H1 (cell line): Measurements from ENCODE around the gene WDR27. TPM values are rescaled to one million over a fixed set of nuclear protein-coding genes. Genes with fewer than 3 reads are reported as not detected.

ENCODE experiments used
- CTCF ChIA-PET: fragments of 300-600 bp; sonication (Branson Sonifier 250); formaldehyde crosslinking; loops from one replicate; lab custom pipeline; 2021; ENCODE audit not compliant: partially characterized antibody; lab: Charles Lee
- POLR2A ChIA-PET: fragments of 300-600 bp; sonication (Branson Sonifier 250); formaldehyde crosslinking; loops from one replicate; lab custom pipeline; 2021; ENCODE audit warnings: inconsistent platforms; ENCODE audit not compliant: partially characterized antibody; lab: Charles Lee
- DNase-seq, 2 experiments: peaks; one replicate each; pipeline versions ENCODE4 v3.0.0 to v3.0.0-alpha.2; 2010 to 2022; ENCODE audit warnings: low spot score in 2 of 2, low read depth in 1 of 2, mixed read lengths in 1 of 2
- FAIRE-seq: peaks from 2 replicates; lab custom pipeline; 2011; peaks lifted over from hg19 to GRCh38; lab: Jason Lieb, UNC
- H2AFZ ChIP-seq: 2 replicates; pipeline ENCODE4 v1.8.1; 2012; ENCODE audit warnings: low read length, inconsistent platforms
- H2AK5ac ChIP-seq: 2 replicates; pipeline ENCODE4 v1.6.1; 2013; ENCODE audit warnings: low read depth, low read length
- H2BK120ac ChIP-seq: replicated peaks from 2 replicates; pipeline ENCODE3; 2013; ENCODE audit warnings: low read depth, low read length, inconsistent platforms
- H2BK12ac ChIP-seq: 2 replicates; pipeline ENCODE4 v1.6.1; 2013; ENCODE audit warnings: low read depth, low read length
- H2BK15ac ChIP-seq: 2 replicates; pipeline ENCODE4 v1.6.1; 2013; ENCODE audit warnings: low read length
- H2BK20ac ChIP-seq: 2 replicates; pipeline ENCODE4 v1.6.1; 2013; ENCODE audit warnings: low read length
- H2BK5ac ChIP-seq: 2 replicates; pipeline ENCODE4 v1.6.1; 2013; ENCODE audit warnings: low read depth, low read length
- H3K14ac ChIP-seq: 2 replicates; pipeline ENCODE4 v1.6.1; 2013; ENCODE audit warnings: inconsistent platforms; ENCODE audit not compliant: insufficient read length
- H3K18ac ChIP-seq: 2 replicates; pipeline ENCODE4 v1.6.1; 2013; ENCODE audit warnings: low read length; ENCODE audit errors: extremely low read depth
- H3K23ac ChIP-seq: 2 replicates; pipeline ENCODE4 v1.6.1; 2013; ENCODE audit warnings: inconsistent platforms; ENCODE audit not compliant: insufficient read length
- H3K23me2 ChIP-seq: 2 replicates; pipeline ENCODE4 v1.6.1; 2013; ENCODE audit warnings: low read depth, low read length
- H3K27ac ChIP-seq: 2 replicates; pipeline ENCODE4 v1.6.1; 2011; ENCODE audit warnings: low read depth, low read length, inconsistent platforms
- H3K27me3 ChIP-seq, 4 experiments: replicated peaks in 1 of 4; 1 replicate in 1 of 4; 2 replicates in 3 of 4; pipeline versions ENCODE4 v1.6.1 to v1.8.1; 2011 to 2013; ENCODE audit warnings: low read length in 3 of 4, mild to moderate bottlenecking in 3 of 4, inconsistent platforms in 2 of 4, mixed read lengths in 2 of 4, moderate library complexity in 1 of 4; ENCODE audit not compliant: control insufficient read depth in 3 of 4, insufficient read depth in 3 of 4; ENCODE audit errors: extremely low read depth in 1 of 4
- H3K36me3 ChIP-seq, 4 experiments: 2 replicates each; pipeline versions ENCODE4 v1.6.1 to v1.8.1; 2011 to 2013; ENCODE audit warnings: mild to moderate bottlenecking in 4 of 4, low read length in 3 of 4, moderate library complexity in 2 of 4, control low read depth in 1 of 4, inconsistent platforms in 1 of 4; ENCODE audit not compliant: insufficient read depth in 4 of 4, control insufficient read depth in 2 of 4
- H3K4ac ChIP-seq: replicated peaks from 2 replicates; pipeline ENCODE3; 2013; ENCODE audit warnings: low read length, low read depth, mixed read lengths, inconsistent platforms; ENCODE audit not compliant: insufficient read length
- H3K4me1 ChIP-seq, 4 experiments: replicated peaks in 1 of 4; 1 replicate in 1 of 4; 2 replicates in 3 of 4; pipeline versions ENCODE4 v1.6.1 to v1.8.1; 2011 to 2013; ENCODE audit warnings: low read length in 3 of 4, inconsistent platforms in 2 of 4, mixed read lengths in 1 of 4; ENCODE audit not compliant: insufficient read depth in 4 of 4, control insufficient read depth in 3 of 4
- H3K4me2 ChIP-seq, 2 experiments: 2 replicates each; pipeline versions ENCODE4 v1.6.1 to v1.8.1; 2011 to 2013; ENCODE audit warnings: low read depth in 2 of 2, low read length in 2 of 2, control low read depth in 1 of 2, inconsistent platforms in 1 of 2, mild to moderate bottlenecking in 1 of 2; ENCODE audit not compliant: insufficient read depth in 1 of 2
- H3K4me3 ChIP-seq, 4 experiments: fragments of 200-600, 300-600 bp in 1 of 4; sonication (generic), shearing (Covaris generic), sonication (Bioruptor Twin) in 1 of 4; 2 replicates each; pipeline versions ENCODE4 v1.5.1 to v1.8.1; 2011 to 2016; ENCODE audit warnings: low read length in 4 of 4, low read depth in 3 of 4, control low read depth in 2 of 4, inconsistent platforms in 2 of 4, mild to moderate bottlenecking in 2 of 4, mixed read lengths in 1 of 4, moderate library complexity in 1 of 4; ENCODE audit not compliant: insufficient read depth in 2 of 4; ENCODE audit errors: extremely low read depth in 1 of 4
- H3K56ac ChIP-seq: replicated peaks from 2 replicates; pipeline ENCODE3; 2013; ENCODE audit warnings: low read depth, mild to moderate bottlenecking, mixed read lengths, low read length, inconsistent platforms; ENCODE audit not compliant: insufficient read length
- H3K79me1 ChIP-seq: 2 replicates; pipeline ENCODE4 v1.6.1; 2013; ENCODE audit warnings: low read depth, low read length, control low read depth
- H3K79me2 ChIP-seq, 2 experiments: 2 replicates each; pipeline versions ENCODE4 v1.6.1 to v1.8.1; 2012 to 2013; ENCODE audit warnings: low read length in 2 of 2, mild to moderate bottlenecking in 2 of 2, inconsistent platforms in 1 of 2; ENCODE audit not compliant: insufficient read depth in 2 of 2, control insufficient read depth in 1 of 2
- H3K9ac ChIP-seq, 4 experiments: replicated peaks in 1 of 4; 1 replicate in 1 of 4; 2 replicates in 3 of 4; pipeline versions ENCODE4 v1.6.1 to v1.8.1; 2011 to 2013; ENCODE audit warnings: low read depth in 3 of 4, low read length in 3 of 4, control low read depth in 2 of 4, mild to moderate bottlenecking in 2 of 4, moderate library complexity in 2 of 4, inconsistent platforms in 1 of 4; ENCODE audit errors: extremely low read depth in 1 of 4
- H3K9me3 ChIP-seq, 2 experiments: 2 replicates each; pipeline versions ENCODE4 v1.6.1 to v1.8.1; 2012 to 2013; ENCODE audit warnings: mild to moderate bottlenecking in 2 of 2, moderate library complexity in 2 of 2, control low read depth in 1 of 2, inconsistent platforms in 1 of 2, low read depth in 1 of 2, low read length in 1 of 2, mixed read lengths in 1 of 2; ENCODE audit not compliant: insufficient read depth in 2 of 2
- H4K20me1 ChIP-seq, 2 experiments: replicated peaks in 1 of 2; 2 replicates each; pipeline versions ENCODE3 to v1.8.1; 2011 to 2013; ENCODE audit warnings: inconsistent platforms in 2 of 2, low read length in 2 of 2, mild to moderate bottlenecking in 1 of 2; ENCODE audit not compliant: insufficient read depth in 2 of 2, control insufficient read depth in 1 of 2
- H4K5ac ChIP-seq: 2 replicates; pipeline ENCODE4 v1.6.1; 2013; ENCODE audit warnings: low read length, low read depth, mixed read lengths, inconsistent platforms; ENCODE audit not compliant: insufficient read length
- H4K8ac ChIP-seq: 2 replicates; pipeline ENCODE4 v1.8.0; 2013; ENCODE audit warnings: mild to moderate bottlenecking, moderate library complexity, low read length, inconsistent platforms; ENCODE audit not compliant: insufficient read depth; ENCODE audit errors: extremely low read depth
- H4K91ac ChIP-seq: replicated peaks from 2 replicates; pipeline ENCODE3; 2013; ENCODE audit warnings: low read length, mixed read lengths, inconsistent platforms; ENCODE audit not compliant: insufficient read length
- ATF3 ChIP-seq: IDR thresholded peaks from 2 replicates; pipeline ENCODE4 v1.6.1; 2011; ENCODE audit warnings: low read depth, mild to moderate bottlenecking, low read length; ENCODE audit not compliant: insufficient read depth
- CHD2 ChIP-seq: IDR thresholded peaks from 2 replicates; pipeline ENCODE4 v1.6.1; 2012; ENCODE audit warnings: low read length, improper control_type of control experiment
- CTCF ChIP-seq, 3 experiments: IDR thresholded peaks; 1 replicate in 2 of 3; 2 replicates in 1 of 3; pipeline versions ENCODE4 v1.5.1 to v1.6.1; 2011; ENCODE audit warnings: low read length in 3 of 3, mild to moderate bottlenecking in 3 of 3, inconsistent platforms in 2 of 3, low read depth in 1 of 3, moderate library complexity in 1 of 3; ENCODE audit not compliant: insufficient read depth in 1 of 3; ENCODE audit errors: control extremely low read depth in 1 of 3
- EP300 ChIP-seq, 2 experiments: IDR thresholded peaks; 1 replicate in 1 of 2; 2 replicates in 1 of 2; pipeline ENCODE4 v1.6.1; 2011 to 2012; ENCODE audit warnings: low read depth in 2 of 2, low read length in 2 of 2, mild to moderate bottlenecking in 2 of 2, borderline replicate concordance in 1 of 2, inconsistent platforms in 1 of 2, moderate library complexity in 1 of 2
- MAFK ChIP-seq: IDR thresholded peaks from 2 replicates; pipeline ENCODE4 v1.6.1; 2012; ENCODE audit warnings: low read depth, mild to moderate bottlenecking, improper control_type of control experiment, low read length
- MAX ChIP-seq: IDR thresholded peaks from 2 replicates; pipeline ENCODE4 v1.6.1; 2012; ENCODE audit warnings: inconsistent platforms
- POU5F1 ChIP-seq: IDR thresholded peaks from 2 replicates; pipeline ENCODE4 v1.6.1; 2011; ENCODE audit warnings: low read depth, mild to moderate bottlenecking, low read length, moderate library complexity
- RAD21 ChIP-seq, 2 experiments: IDR thresholded peaks in 1 of 2; conservative IDR thresholded peaks in 1 of 2; 2 replicates each; pipeline ENCODE4 v1.6.1; 2011; ENCODE audit warnings: low read depth in 2 of 2, low read length in 2 of 2, improper control_type of control experiment in 1 of 2, inconsistent platforms in 1 of 2, mild to moderate bottlenecking in 1 of 2, moderate library complexity in 1 of 2
- TBP ChIP-seq: IDR thresholded peaks from 2 replicates; pipeline ENCODE4 v1.6.1; 2011; ENCODE audit warnings: low read depth, low read length, improper control_type of control experiment
- ZNF274 ChIP-seq: IDR thresholded peaks from 2 replicates; pipeline ENCODE4 v1.7.0; 2012; ENCODE audit warnings: low read length, borderline replicate concordance; ENCODE audit errors: extremely low read depth
- WGBS, 2 experiments: shearing (Covaris generic) in 1 of 2; methylation state at CpG; one replicate each; pipeline versions ENCODE4 v1.1.6 to v1.1.7; 2013 to 2015; ENCODE audit warnings: low lambda C conversion rate in 2 of 2, mixed read lengths in 2 of 2, inconsistent platforms in 1 of 2, low coverage in 1 of 2, missing lambda C conversion rate in 1 of 2; ENCODE audit not compliant: insufficient replicate concordance in 2 of 2, insufficient coverage in 1 of 2, insufficient read length in 1 of 2; ENCODE audit errors: extremely low coverage in 1 of 2, missing lambda C conversion rate in 1 of 2; 5-methylcytosine and 5-hydroxymethylcytosine counted together
- polyA plus RNA-seq, 7 experiments: library from polyadenylated mRNA; depleted of rRNA in 3 of 7; stranded (reverse) in 5 of 7; unstranded in 2 of 7; fragments of >200 nt in 5 of 7; fragments of 200-250 nt in 2 of 7; gene quantifications; 1 replicate in 5 of 7; 2 replicates in 1 of 7; 4 replicates in 1 of 7; pipeline versions ENCODE4 v1.2.1 to v1.2.3, GENCODE V29; 2011 to 2013; ENCODE audit warnings: missing spikeins in 2 of 7, mixed read lengths in 2 of 7
- total RNA-seq: library from RNA; stranded (reverse); fragmentation: NEBNext Ultra II Directional; extraction: Animal tissue kit (Norgen Biotek cat#: 25700); gene quantifications from 2 replicates; pipeline ENCODE4 v1.2.1, GENCODE V29; 2021

WDR27 gene
- total and polyA plus RNA-seq, 2 of the 8 experiments (the other 6 are each of a cell fraction or from before 2014, with no cell fraction given): 53.6 to 68.6 TPM

GRCh38 chr6:169445227-169445626 lies 256.6 kb downstream of the WDR27 start:
- Histone ChIP-seq H2BK12ac (no peak overlapping the region), H2BK15ac (no peak overlapping the region), H3K9ac (no peak overlapping the region), H3K23ac (no peak overlapping the region), H2AK5ac (no peak overlapping the region), H3K9me3 (no peaks in the 10 kb centered on the region; a peak in 1 of 4 replicates), H3K27ac (no peak overlapping the region), H3K14ac (no peak overlapping the region), H4K5ac (no peak overlapping the region), H3K79me1 (no peaks in the 10 kb centered on the region), H3K4me2 (no peak overlapping the region), H4K8ac (no peak overlapping the region), H2BK120ac (no peak overlapping the region), H4K91ac (no peak overlapping the region), H3K4ac (no peak overlapping the region), H3K56ac (no peak overlapping the region), H2BK5ac (no peak overlapping the region), H3K23me2 (no peaks in the 10 kb centered on the region), H4K20me1 (no peaks in the 10 kb centered on the region), H2BK20ac (no peak overlapping the region), H3K4me1 (peaks cover 0 to 4% (median 1%) of the 10 kb centered on the region in 4 experiments; a peak in 1 of 7 replicates), H3K27me3 (no peaks in the 10 kb centered on the region), H2AFZ (no peak overlapping the region), H3K79me2 (no peaks in the 10 kb centered on the region), H3K36me3 (no peaks in the 10 kb centered on the region), H3K4me3 (no peak overlapping the region), H3K18ac (no peak overlapping the region)
- POLR2A ChIA-PET: interaction anchor here (1.5 kb wide), 1 partner anchor 21 kb away, joined by 3 read pairs; no protein-coding TSS in a partner anchor
- no peak for DNase-seq
- WGBS, 2 experiments: 93% methylated on average over 7 of the region's 7 CpGs; no CpG with 5 or more reads in 1 of the 2 experiments
- TF ChIP-seq MAX (no peak), MAFK (no peak), CTCF (IDR thresholded peaks at IDR 0.05; ENCODE audit: control extremely low read depth in 1 of 3, insufficient read depth in 1 of 3, low read depth in 1 of 3, low read length in 3 of 3) (peak; percentile 23 to 54 (median 46)), ATF3 (no peak), EP300 (IDR thresholded peaks at IDR 0.05; ENCODE audit: borderline replicate concordance in 1 of 2, low read depth in 2 of 2, low read length in 2 of 2) (no peak), CHD2 (no peak), POU5F1 (no peak), TBP (no peak), RAD21 (IDR thresholded peaks at IDR 0.05 in 1 of 2, conservative IDR thresholded peaks at IDR 0.05 in 1 of 2; ENCODE audit: low read depth in 2 of 2, low read length in 2 of 2) (peak in 1 of 2 experiments; percentile 26; a peak in 1 of 4 replicates), ZNF274 (no peak)
- CTCF ChIA-PET: interaction anchor here (0.8 to 3.2 kb wide), 22 partner anchors 9 to 276 kb away, joined by 3 to 16 read pairs (median 4); no protein-coding TSS in a partner anchor
- no peak for FAIRE-seq
